Measurements from ENCODE around the gene AR.

GRCh38 chrX:67503453-67503852, 40.4 kb upstream of the AR start:
- TF ChIP-seq, protein P1, sequence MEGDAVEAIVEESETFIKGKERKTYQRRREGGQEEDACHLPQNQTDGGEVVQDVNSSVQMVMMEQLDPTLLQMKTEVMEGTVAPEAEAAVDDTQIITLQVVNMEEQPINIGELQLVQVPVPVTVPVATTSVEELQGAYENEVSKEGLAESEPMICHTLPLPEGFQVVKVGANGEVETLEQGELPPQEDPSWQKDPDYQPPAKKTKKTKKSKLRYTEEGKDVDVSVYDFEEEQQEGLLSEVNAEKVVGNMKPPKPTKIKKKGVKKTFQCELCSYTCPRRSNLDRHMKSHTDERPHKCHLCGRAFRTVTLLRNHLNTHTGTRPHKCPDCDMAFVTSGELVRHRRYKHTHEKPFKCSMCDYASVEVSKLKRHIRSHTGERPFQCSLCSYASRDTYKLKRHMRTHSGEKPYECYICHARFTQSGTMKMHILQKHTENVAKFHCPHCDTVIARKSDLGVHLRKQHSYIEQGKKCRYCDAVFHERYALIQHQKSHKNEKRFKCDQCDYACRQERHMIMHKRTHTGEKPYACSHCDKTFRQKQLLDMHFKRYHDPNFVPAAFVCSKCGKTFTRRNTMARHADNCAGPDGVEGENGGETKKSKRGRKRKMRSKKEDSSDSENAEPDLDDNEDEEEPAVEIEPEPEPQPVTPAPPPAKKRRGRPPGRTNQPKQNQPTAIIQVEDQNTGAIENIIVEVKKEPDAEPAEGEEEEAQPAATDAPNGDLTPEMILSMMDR (IDR thresholded peaks at IDR 0.05; ENCODE audit: poor library complexity): no peak
- TF ChIP-seq EZH2 (IDR thresholded peaks at IDR 0.05; ENCODE audit: borderline replicate concordance) (no peak), EZH2phosphoT487 (IDR thresholded peaks at IDR 0.05; ENCODE audit: low read depth, severe bottlenecking, unreplicated experiment) (no peak)

All from hepatocyte (in vitro differentiated cells).